Activated CD4-positive, alpha-beta T cell treated with anti-CD3 and anti-CD28 coated beads, Interleukin-2, amount 50 U/mL, for 48 hours (primary cell): ENCODE measurements around the gene CD55.

Experiments used
- DNase-seq, 2 experiments: peaks; one replicate each; pipeline ENCODE4 v3.0.0-alpha.2; 2020

CD55 gene

GRCh38 chr1:207321079-207321789 lies at the start of gene CD55:
TSS of gene CD55 (plus strand) at chr1:207321678. CDS start at chr1:207321766, 88 bp downstream.
- DNase-seq: peak; percentile 96 to 98

- no peak for DNase-seq
Measured at GRCh38 chr1:207274882-207275281, 46.6 kb upstream of the CD55 start.

DNA sequence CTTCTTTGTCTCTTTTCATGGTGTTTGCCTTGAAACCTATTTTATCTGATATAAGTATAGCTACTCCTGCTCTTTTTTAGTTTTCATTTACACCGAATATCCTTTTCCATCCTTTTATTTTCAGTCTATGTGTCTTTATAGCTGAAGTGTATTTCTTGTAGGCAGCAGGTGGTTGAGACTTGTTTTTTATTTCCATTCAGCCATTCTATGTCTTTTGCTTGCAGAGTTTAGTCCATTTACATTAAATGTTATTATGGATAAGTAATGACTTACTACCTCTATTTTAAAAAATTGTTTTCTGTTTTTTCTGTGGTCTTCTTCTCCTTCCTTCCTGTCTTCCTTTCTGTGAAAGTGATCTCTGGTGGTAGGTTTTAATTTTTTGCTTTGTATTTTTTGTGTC lies 45.0 kb upstream of the CD55 start:
- no peak for DNase-seq

GRCh38 chr1:207277241-207277640 lies 44.2 kb upstream of the CD55 start:
- DNase-seq: no peak

DNA sequence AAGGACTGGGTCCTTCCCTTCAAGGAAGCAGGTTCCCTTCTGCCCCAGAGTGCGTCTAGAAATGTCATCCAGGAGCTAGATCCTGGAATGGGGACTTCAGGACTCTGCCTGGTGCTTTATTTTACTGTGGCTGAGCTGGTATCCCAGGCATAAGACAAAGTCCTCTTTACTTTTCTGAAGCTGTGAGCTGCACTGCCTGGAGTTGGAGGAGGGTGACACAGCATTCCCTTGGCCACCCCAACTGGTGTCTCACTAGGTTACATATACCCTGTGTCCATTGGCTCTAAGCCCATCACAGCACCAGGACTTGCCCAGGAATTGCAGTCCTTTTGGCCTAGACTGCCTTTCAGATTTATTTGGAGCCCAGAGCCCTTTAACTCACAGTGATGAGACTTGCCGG lies 41.8 kb upstream of the CD55 start:
- no peak for DNase-seq

GRCh38 chr1:207280706-207281105 lies 40.8 kb upstream of the CD55 start:
- DNase-seq: no peak

GRCh38 chr1:207282058-207282457 lies 39.4 kb upstream of the CD55 start:
- no peak for DNase-seq

GRCh38 chr1:207282496-207283380 lies 38.7 kb upstream of the CD55 start:
- no peak for DNase-seq

DNA sequence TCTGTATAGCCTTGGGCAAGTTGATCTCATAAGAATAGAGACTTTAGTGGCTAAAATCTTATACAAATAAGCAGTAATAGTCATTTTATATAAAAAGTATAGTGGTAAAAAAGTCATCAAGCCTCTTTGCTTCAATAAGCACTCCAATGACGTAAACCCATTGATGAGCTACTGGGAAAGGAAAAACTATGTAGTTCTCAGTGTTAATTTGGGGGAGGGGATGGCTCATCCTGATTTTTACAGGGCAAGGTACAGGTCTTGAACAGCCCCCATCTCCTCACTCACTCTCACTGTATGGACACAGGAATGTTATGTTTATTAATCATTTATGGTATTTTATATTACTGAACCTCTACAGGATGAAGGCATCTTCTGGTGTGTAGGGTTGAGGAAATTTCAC lies 38.1 kb upstream of the CD55 start:
- DNase-seq: no peak

- no peak for DNase-seq
Measured at GRCh38 chr1:207284209-207284897, 37.1 kb upstream of the CD55 start.

DNA sequence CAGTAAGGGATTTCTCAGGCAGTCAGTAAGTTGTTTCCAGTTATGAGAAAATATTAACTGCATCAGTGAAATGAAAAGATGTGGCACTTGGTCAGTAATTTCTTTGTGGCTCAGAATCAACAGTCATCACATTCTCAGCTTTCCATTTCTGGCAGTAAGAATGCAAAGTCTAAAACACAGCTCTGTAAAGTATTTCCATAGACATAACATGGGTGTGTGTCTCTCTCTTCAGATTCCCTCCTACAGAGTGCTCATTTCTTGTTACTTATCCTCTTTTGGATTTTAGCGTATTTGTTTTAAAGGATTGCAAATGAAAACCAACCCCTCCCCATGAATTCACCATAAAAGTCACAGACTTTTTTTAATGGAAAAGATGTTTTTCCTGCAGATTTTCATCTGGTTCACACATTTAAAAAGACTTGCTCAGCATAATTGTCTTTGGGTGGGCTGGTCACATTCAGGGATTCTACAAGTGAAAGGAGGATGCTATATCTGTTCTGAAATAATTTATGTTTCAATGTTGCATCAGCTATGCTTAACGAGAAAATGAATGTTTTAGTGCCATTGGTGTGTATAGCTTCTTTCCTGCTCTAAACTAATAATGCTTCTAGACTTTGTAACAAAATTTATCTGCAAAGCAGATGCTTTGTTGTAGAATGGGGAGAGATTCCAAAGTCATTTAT lies 34.6 kb upstream of the CD55 start:
- DNase-seq: no peak

DNA sequence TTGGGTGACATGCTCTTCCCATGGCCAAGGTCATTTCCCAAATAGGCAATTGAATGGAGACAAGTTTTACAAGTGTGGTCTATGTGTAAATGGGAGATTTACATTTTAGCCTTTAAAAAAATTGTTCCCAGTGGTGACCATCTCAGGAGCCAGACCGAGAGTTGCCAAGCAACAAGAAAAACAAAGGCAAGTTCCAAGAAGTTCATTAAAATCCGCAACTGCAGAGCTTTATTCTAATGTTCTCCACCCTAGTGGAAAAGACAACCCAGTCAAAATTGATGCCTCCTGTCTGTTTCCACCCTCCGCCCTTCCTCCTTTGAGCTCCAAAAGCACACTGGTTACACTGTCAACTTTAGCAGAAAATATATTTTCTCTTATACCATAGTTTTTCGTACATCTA lies 33.2 kb upstream of the CD55 start:
- no peak for DNase-seq

- no peak for DNase-seq
Measured at GRCh38 chr1:207289756-207290155, 31.7 kb upstream of the CD55 start.

- no peak for DNase-seq
Measured at GRCh38 chr1:207291723-207292122, 29.8 kb upstream of the CD55 start.

DNA sequence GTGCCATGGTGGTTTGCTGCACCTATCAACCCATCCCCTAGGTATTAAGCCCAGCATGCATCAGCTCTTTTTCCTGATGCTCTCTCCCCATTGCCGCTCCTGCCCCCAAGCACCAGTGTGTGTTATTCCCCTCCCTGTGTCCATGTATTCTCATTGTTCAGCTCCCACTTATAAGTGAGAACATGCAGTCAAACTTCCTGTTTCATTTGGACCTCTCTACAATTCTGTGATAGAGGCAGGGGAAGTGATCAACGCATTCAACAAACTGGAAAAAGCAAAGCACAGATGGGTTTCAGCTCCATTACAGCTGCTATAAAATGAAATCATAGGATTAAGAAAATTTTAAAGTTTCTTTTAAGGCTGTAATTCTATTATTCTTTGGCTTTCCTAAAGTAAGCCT lies 23.3 kb upstream of the CD55 start:
- no peak for DNase-seq

- no peak for DNase-seq
Measured at GRCh38 chr1:207298636-207299398, 22.7 kb upstream of the CD55 start.

GRCh38 chr1:207300970-207301369 lies 20.5 kb upstream of the CD55 start:
- no peak for DNase-seq

GRCh38 chr1:207302618-207303393 lies 18.7 kb upstream of the CD55 start:
- DNase-seq: no peak

DNA sequence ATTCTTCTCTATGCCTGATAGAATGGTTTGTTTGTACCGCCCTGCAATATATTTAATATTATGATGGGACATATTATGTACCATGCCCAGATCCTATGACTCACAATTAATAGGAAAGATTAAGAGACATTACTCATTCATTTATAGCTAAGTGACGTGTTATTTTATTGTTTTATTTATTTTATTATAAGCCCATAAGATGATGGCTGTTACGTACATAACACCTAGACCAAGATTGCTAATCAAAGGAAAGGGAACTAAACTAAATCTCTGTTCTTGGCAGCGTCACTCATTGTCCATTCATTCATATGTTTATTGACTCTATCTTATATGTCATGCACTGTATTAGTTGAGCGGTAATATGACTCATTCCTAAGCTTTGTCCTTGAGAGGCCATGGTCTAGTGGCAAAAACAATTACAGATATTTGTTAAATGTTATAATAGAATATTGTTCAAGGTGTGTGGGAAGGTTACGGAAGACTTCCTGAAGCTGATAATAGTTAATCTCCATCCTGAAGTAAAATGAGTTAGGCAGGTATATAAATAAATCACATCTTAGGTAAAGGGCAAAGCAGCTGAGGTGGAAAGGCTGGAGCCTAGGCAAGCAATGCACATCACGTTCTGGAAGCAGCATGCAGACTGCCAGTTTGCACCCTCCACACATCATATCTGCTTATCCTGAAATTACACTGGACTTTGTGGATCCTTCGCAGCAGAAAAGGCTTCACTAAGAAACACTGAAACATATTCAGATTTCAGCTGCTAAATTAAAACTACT lies 16.6 kb upstream of the CD55 start:
- DNase-seq: no peak

DNA sequence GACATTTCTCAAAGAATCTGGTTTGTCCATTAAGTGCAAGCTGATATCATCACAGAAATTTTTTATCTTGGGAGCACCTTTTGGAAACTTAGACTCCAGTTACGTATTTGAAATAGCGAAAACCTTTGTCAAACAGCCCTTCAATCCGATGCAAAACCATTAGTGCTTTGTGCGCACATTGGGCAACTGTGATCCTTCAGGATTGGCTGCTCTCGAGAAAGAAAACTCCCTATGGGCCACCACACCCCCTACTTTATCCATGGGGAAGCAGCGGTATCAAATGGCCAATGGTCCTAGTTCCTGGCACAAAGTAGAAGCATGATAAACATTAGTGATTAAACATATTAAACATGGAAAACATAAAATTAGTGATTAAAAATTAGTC lies 16.0 kb upstream of the CD55 start:
- DNase-seq: no peak

- DNase-seq: no peak
Measured at GRCh38 chr1:207306023-207306422, 15.5 kb upstream of the CD55 start.
